ENCODE data around the gene CDIPT. TPM values are rescaled to one million over a fixed set of nuclear protein-coding genes. Genes with fewer than 3 reads are reported as not detected.

The CDIPT gene
- total and polyA plus RNA-seq, 2 of the 13 experiments (the other 11 are each of a cell fraction or from before 2014, with no cell fraction given): 54.9 to 97.5 TPM

DNA sequence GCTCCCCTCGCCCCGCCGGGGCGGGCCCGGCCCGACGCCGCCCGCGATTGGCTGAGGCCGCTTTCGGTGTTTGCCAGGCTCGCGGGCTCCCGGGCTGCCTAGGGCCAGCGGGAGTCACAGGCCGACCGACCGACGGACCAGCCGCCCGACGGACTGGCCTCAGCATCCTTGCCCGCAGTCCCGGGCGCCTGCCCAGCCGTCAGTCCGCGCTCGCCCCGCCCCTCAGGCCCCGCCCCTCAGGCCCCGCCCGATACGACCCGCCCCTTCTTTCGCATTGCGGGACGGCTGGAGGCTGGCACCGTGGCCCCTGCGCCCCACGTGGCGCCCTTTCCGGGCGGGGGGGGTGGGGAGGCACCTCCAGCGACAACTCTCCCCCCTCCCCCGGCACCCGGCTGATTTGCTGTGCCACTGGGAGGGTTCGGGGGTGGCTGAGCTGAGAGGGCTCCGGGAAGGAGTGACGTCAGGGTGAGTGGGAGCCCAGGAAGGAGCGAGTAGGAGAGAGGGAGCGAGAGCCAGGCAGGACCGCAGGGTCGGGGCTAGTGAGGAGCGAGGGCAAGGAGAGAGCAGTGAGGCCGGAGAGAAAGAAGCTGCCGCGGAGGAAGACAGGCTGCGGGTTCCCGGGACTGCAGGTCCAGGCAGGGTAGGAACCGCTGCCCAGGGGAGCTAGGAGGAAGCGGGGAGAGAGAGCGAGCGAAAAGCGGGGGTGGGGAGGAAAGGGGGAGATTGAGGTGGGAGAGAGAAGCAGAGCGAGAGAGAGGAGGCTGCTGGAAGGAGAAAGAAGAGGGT is 37.3 kb upstream of the CDIPT start, which contains the start of gene ASPHD1 (continued):
- TF ChIP-seq TBX2 (CRISPR knock-in tag; IDR thresholded peaks at IDR 0.05; ENCODE audit: borderline replicate concordance) (no peak), ZNF607 (CRISPR knock-in tag; IDR thresholded peaks at IDR 0.05; ENCODE audit: borderline replicate concordance) (no peak; the same call in none of the 2 replicates), TEAD3 (CRISPR knock-in tag; optimal IDR thresholded peaks at IDR 0.05; ENCODE audit: borderline replicate concordance) (no peak), ZNF530 (CRISPR knock-in tag; IDR thresholded peaks at IDR 0.05; ENCODE audit: low read depth) (no peak; the same call in 1 of the 2 replicates), ZBTB21 (CRISPR knock-in tag; IDR thresholded peaks at IDR 0.05) (peak; percentile 69; the same call in 1 of the 2 replicates), ZNF33B (CRISPR knock-in tag; IDR thresholded peaks at IDR 0.05) (no peak), SIX4 (CRISPR knock-in tag; IDR thresholded peaks at IDR 0.05) (peak; percentile 35; the same call in 1 of the 2 replicates)
- TF ChIP-seq, protein P1, sequence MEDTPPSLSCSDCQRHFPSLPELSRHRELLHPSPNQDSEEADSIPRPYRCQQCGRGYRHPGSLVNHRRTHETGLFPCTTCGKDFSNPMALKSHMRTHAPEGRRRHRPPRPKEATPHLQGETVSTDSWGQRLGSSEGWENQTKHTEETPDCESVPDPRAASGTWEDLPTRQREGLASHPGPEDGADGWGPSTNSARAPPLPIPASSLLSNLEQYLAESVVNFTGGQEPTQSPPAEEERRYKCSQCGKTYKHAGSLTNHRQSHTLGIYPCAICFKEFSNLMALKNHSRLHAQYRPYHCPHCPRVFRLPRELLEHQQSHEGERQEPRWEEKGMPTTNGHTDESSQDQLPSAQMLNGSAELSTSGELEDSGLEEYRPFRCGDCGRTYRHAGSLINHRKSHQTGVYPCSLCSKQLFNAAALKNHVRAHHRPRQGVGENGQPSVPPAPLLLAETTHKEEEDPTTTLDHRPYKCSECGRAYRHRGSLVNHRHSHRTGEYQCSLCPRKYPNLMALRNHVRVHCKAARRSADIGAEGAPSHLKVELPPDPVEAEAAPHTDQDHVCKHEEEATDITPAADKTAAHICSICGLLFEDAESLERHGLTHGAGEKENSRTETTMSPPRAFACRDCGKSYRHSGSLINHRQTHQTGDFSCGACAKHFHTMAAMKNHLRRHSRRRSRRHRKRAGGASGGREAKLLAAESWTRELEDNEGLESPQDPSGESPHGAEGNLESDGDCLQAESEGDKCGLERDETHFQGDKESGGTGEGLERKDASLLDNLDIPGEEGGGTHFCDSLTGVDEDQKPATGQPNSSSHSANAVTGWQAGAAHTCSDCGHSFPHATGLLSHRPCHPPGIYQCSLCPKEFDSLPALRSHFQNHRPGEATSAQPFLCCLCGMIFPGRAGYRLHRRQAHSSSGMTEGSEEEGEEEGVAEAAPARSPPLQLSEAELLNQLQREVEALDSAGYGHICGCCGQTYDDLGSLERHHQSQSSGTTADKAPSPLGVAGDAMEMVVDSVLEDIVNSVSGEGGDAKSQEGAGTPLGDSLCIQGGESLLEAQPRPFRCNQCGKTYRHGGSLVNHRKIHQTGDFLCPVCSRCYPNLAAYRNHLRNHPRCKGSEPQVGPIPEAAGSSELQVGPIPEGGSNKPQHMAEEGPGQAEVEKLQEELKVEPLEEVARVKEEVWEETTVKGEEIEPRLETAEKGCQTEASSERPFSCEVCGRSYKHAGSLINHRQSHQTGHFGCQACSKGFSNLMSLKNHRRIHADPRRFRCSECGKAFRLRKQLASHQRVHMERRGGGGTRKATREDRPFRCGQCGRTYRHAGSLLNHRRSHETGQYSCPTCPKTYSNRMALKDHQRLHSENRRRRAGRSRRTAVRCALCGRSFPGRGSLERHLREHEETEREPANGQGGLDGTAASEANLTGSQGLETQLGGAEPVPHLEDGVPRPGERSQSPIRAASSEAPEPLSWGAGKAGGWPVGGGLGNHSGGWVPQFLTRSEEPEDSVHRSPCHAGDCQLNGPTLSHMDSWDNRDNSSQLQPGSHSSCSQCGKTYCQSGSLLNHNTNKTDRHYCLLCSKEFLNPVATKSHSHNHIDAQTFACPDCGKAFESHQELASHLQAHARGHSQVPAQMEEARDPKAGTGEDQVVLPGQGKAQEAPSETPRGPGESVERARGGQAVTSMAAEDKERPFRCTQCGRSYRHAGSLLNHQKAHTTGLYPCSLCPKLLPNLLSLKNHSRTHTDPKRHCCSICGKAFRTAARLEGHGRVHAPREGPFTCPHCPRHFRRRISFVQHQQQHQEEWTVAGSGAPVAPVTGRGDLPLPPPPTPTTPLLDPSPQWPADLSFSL (CRISPR knock-in tag; IDR thresholded peaks at IDR 0.05): no peak
- TF ChIP-seq, protein P2, sequence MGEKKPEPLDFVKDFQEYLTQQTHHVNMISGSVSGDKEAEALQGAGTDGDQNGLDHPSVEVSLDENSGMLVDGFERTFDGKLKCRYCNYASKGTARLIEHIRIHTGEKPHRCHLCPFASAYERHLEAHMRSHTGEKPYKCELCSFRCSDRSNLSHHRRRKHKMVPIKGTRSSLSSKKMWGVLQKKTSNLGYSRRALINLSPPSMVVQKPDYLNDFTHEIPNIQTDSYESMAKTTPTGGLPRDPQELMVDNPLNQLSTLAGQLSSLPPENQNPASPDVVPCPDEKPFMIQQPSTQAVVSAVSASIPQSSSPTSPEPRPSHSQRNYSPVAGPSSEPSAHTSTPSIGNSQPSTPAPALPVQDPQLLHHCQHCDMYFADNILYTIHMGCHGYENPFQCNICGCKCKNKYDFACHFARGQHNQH (CRISPR knock-in tag; IDR thresholded peaks at IDR 0.05): no peak
- TF ChIP-seq, protein P3, sequence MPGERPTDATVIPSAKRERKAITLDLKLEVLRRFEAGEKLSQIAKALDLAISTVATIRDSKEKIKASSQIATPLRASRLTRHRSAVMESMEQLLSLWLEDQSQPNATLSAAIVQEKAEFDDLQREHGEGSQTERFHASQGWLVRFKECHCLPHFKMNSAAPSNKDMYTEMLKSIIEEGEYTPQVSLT (CRISPR knock-in tag; IDR thresholded peaks at IDR 0.05; ENCODE audit: borderline replicate concordance, low read depth): no peak
- TF ChIP-seq, protein P4, sequence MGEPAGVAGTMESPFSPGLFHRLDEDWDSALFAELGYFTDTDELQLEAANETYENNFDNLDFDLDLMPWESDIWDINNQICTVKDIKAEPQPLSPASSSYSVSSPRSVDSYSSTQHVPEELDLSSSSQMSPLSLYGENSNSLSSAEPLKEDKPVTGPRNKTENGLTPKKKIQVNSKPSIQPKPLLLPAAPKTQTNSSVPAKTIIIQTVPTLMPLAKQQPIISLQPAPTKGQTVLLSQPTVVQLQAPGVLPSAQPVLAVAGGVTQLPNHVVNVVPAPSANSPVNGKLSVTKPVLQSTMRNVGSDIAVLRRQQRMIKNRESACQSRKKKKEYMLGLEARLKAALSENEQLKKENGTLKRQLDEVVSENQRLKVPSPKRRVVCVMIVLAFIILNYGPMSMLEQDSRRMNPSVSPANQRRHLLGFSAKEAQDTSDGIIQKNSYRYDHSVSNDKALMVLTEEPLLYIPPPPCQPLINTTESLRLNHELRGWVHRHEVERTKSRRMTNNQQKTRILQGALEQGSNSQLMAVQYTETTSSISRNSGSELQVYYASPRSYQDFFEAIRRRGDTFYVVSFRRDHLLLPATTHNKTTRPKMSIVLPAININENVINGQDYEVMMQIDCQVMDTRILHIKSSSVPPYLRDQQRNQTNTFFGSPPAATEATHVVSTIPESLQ (CRISPR knock-in tag; conservative IDR thresholded peaks at IDR 0.05): no peak
- TF ChIP-seq, protein P5, sequence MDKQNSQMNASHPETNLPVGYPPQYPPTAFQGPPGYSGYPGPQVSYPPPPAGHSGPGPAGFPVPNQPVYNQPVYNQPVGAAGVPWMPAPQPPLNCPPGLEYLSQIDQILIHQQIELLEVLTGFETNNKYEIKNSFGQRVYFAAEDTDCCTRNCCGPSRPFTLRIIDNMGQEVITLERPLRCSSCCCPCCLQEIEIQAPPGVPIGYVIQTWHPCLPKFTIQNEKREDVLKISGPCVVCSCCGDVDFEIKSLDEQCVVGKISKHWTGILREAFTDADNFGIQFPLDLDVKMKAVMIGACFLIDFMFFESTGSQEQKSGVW (CRISPR knock-in tag; IDR thresholded peaks at IDR 0.05; ENCODE audit: borderline replicate concordance): no peak
- TF ChIP-seq, protein P6, sequence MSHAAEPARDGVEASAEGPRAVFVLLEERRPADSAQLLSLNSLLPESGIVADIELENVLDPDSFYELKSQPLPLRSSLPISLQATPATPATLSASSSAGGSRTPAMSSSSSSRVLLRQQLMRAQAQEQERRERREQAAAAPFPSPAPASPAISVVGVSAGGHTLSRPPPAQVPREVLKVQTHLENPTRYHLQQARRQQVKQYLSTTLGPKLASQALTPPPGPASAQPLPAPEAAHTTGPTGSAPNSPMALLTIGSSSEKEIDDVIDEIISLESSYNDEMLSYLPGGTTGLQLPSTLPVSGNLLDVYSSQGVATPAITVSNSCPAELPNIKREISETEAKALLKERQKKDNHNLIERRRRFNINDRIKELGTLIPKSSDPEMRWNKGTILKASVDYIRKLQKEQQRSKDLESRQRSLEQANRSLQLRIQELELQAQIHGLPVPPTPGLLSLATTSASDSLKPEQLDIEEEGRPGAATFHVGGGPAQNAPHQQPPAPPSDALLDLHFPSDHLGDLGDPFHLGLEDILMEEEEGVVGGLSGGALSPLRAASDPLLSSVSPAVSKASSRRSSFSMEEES (CRISPR knock-in tag; IDR thresholded peaks at IDR 0.05): no peak
- TF ChIP-seq, protein P7, sequence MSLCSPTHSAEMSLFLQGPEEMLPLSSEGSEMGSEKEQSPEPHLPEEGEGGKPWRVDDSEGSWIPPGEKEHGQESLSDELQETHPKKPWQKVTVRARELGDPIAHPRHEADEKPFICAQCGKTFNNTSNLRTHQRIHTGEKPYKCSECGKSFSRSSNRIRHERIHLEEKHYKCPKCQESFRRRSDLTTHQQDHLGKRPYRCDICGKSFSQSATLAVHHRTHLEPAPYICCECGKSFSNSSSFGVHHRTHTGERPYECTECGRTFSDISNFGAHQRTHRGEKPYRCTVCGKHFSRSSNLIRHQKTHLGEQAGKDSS (CRISPR knock-in tag; IDR thresholded peaks at IDR 0.05; ENCODE audit: borderline replicate concordance, low read depth): no peak; the same call in 1 of the 2 replicates
